GM18909 (cell line): ENCODE data around the gene MAZ.
"Not testable (repeated sequence)": the region's sequence is repeated elsewhere in the genome, so short reads cannot be mapped to it uniquely, and the experiment has no call there.

ENCODE experiments used
- ATAC-seq: cut with Tn5 transposase; IDR thresholded peaks from one replicate; pipeline ENCODE4 v1.9.1; 2021; ENCODE audit warnings: mild to moderate bottlenecking; ENCODE audit not compliant: unreplicated experiment, poor library complexity

The MAZ gene

DNA sequence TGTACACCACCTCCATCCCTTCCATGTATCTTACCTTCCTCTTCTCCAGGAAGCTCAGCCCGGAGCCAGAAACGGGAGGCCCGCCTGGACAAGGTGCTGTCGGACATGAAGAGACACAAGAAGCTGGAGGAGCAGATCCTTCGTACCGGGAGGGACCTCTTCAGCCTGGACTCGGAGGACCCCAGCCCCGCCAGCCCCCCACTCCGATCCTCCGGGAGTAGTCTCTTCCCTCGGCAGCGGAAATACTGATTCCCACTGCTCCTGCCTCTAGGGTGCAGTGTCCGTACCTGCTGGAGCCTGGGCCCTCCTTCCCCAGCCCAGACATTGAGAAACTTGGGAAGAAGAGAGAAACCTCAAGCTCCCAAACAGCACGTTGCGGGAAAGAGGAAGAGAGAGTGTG lies 13.2 kb downstream of the MAZ start:
- ATAC-seq, result no peak

DNA sequence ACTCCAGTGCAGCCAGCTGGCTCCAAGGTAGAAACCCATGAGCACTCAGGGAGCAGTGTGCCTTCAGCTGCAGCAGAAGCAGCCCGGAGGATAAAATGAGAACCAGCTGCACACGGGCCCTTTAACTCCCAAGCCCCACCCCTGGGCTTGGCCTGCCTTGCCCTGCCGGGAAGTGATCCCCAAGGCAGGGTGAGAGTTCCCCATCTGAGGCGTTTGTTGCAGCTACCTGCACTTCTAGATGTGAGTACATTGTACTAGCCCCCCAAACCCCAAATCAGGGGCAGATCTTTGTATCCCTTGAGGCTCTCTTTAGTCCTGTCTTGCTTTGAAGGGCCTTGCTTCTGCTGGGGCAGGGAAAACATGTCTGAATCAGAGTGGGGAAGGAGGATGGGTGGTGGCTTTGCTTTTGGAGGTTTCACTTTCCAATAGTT lies 14.0 kb downstream of the MAZ start, which contains the start of gene MVP:
Gene MVP (plus strand): TSS at position 192 of the 431 bp plus-strand sequence. CDS start 10,088 bp downstream, outside the sequence.
- ATAC-seq, result no peak

DNA sequence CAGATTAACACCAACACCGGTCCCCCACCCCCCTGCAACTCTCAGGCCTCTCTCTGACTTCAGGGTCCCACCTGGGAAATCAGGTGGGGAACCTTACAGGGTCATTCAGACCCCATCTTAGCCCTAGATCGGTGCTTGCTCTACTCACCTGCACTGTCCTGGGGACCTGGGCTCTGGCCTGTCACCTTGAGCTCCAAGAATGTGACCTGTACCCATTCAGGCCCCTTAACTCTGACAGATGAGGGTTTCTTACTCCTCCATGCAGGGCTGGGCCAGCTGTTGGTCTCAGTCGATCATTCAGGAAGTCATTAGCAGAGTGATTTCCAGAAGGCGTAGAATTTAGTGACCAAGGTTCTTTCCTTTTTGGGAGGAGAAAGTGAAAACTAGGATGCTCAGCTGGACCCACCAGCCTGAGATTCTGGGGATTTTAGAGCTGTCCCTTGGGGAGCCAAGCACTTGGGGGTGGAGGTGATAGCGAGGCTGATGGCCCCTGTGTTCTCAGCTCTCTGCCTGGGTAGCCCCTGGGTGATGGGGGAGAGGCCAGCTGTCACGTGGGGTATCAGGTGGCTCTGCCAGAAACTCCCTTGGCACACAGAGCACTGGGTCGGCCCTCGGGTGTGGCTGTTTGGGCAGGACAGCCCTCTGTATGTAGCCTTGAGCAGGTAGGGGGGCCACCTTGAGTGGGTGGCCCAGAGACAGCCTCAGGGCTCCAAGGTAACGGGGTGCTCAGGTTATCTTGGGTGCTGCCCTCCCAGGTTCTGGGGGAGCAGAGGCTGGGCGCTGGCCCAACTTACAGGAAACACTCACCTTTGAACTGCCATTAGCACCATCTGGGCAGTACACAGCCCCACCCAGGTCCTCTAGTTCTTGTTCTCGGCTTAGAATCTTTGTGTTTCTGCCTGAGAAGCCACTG lies 14.7 kb downstream of the MAZ start:
- ATAC-seq, result peak; percentile 42

DNA sequence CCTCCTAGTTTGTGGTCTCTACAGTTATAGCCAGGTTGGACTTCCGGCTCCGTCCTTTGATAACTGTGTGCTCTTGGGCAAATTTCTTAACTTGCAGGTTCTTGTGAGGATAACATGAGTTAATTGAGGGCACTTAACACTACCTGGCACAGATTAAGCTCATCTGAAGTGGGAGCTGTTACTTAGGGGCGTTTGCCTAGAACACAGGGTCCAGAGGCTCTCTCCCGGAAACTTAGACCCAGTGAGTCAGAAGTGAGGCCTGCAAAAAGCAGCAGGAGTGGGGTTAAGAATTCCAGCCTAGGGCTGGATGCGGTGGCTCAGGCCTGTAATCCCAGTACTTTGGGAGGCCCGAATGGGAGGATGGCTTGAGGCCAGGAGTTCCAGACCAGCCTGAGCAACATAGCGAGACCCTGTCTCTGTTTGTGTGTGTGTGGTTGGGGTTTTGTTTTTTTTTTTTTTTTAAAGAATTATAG lies 15.3 kb downstream of the MAZ start:
- no peak for ATAC-seq

DNA sequence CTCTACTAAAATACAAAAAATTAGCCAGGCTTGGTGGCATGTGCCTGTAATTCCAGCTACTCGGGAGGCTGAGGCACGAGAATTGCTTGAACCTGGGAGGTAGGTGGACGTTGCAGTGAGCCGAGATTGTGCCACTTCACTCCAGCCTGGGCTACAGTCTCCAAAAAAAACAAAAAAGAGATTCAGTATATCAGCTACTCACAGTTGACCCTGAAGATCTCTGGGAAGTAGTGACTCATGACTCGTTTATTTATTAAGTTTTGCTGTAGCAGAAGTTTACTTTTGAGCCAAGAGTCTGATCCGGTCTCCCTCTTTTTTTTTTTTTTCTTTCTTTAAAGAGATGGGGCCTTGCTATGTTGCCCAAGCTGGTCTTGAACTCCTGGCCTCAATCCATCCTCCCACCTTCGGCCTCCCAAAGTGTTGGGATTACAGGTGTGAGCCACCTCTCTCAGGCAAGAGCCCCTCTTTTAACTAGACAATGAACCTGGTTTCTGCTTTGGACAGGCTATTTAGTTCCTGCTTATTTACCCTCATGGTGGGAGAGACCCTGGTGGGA lies 18.3 kb downstream of the MAZ start:
- ATAC-seq, result no peak

DNA sequence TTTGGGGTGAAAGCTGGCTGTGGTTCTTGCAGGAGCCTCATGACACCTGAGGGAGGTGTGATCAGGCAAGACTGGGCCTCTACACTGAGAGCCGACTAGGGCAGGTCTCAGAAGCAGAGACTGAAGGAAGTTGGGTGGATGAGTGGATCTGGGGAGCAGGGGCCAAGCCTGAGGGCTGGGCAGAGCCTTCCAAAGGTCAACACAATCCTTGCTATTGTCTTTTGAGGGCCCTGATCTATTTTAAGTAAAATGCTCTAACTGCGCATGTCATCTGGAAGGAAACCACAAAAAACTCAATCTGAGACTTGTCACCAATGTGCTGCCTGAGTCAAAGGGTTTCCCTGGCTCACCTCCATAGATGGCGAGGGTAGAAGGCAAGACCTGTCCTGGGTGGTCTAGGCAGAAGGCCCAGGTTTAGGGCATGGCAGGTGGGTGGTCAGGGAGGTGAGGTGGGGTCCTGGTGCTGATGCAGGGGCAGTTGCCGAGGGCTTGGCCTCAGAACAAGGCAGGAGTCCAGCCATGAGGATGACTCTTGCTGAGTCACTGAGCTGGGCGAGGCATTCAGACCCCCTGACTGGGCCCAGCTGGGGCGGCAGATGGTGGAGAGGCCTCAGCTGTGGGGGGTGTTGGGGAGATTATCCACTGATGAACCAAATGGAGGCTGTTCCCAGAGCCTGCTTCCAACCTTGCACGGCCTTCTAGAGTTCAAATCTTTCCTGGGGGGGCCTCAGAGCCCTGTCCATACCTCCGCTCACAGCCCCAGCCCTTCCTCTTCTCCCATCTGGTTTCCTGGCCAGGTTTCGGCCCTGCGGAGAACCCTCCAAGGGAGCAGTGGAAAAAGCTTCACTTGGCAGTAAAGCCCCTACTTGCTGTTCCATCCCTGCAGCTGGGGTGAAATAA lies 19.1 kb downstream of the MAZ start:
- no peak for ATAC-seq

DNA sequence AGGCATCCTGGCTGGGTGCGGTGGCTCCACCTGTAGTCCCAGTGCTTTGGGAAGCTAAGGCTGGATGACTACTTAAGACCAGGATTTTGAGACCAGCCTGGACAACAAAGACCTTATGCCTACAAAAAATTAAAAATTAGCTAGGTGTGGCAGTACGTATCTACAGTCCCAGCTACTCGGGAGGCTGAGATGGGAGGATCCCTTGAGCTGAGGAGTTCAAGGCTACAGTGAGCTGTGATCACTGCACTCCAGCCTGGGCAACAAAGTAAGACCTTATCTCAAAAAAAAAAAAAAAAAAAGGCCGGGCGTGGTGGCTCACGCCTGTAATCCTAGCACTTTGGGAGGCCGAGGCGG lies 20.0 kb downstream of the MAZ start:
- ATAC-seq, result no peak

DNA sequence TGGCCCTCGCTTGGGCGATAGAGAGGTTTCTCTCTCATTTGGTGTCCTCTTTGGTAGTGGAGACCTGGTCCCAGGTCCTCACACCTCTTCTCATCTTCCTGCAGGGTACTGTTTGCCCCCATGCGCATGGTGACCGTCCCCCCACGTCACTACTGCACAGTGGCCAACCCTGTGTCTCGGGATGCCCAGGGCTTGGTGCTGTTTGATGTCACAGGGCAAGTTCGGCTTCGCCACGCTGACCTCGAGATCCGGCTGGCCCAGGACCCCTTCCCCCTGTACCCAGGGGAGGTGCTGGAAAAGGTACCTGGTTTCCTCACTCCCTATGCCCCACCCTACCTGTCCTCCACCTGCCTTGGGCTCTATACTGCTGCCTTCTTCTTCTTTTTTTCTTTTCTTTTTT lies 24.4 kb downstream of the MAZ start:
- no peak for ATAC-seq

DNA sequence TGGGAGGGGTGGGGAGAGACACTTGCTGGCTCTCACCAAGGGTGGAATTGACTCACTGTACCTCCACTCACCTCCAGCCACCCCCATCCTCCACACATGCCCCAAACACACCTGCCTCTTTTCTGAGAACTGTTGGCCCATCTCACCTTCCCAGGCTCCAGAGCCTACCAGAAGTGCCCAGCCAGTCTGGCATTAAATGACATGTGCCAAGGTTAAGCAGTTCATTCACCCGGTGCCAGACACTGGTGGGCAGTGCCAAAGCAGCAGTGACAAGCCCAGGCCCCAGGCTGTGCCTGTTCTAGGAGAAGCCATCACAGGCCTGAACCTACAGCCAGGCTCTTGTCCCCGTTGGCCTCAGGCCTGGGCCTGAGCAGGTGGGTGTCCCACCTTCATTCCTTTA lies 25.2 kb downstream of the MAZ start:
- no peak for ATAC-seq

DNA sequence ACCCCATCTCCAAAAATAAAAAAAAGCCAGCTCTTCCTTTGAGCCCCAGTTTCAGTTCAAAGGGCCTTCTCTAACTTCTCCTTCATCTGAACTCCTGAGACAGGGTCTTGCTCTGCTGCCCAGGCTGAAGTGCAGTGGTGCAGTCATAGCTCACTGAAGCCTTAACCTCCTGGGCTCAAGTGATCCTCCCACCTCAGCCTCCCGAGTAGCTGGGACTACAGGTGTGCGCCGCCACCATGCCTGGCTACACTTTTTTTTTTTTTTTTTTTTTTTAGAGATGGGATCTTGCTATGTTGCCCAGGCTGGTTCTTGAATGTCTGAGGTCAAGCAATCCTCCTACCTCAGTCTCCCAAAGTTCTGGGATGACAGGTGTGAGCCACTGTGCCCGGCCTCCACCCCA lies 26.9 kb downstream of the MAZ start:
- ATAC-seq, result not testable (repeated sequence)

DNA sequence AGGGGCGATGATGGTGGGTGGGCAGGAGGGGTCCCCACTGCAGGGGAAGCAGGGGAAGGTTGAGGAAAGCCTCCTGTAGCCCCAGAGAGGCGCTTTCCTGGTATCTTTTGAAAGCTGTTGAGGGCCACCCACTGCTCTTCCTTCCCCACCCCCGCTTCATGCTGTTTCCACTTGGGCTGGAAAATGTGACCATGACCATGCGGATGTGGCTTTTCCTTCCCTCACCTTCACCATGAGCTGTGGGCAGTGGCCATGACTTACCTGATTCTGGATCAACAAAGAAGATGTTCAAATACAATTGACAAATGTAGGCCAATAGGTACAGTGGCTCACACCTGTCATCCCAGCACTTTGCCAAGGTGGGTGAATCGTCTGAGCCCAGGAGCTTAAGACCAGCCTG lies 27.8 kb downstream of the MAZ start:
- no peak for ATAC-seq

DNA sequence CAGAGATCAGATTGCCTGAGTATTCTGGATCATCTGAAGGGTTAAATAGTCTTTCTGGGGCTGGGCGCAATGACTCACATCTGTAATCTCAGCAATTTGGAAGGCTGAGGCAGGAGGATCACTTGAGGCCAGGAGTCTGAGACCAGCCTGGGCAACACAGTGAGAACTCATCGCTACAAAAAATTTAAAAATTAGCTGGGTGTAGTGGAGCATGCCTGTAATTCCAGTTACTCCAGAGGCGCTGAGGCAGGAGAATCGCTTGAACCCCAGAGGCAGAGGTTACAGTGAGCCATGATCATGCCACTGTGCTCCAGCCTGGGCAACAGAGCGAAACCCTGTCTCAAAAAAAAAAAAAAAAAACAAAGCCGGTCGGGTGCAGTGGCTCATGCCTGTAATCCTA lies 29.6 kb downstream of the MAZ start:
- no peak for ATAC-seq

DNA sequence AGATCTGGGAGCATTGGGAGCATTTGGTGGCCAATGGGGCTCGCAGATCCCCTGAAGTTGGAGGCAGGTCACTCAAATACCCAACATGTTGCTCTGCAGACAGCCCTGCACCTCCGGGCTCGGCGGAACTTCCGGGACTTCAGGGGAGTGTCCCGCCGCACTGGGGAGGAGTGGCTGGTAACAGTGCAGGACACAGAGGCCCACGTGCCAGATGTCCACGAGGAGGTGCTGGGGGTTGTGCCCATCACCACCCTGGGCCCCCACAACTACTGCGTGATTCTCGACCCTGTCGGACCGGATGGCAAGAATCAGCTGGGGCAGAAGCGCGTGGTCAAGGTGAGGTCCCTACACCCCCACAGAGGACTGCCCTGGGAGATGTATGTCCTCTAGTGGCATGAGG lies 30.3 kb downstream of the MAZ start:
- no peak for ATAC-seq

DNA sequence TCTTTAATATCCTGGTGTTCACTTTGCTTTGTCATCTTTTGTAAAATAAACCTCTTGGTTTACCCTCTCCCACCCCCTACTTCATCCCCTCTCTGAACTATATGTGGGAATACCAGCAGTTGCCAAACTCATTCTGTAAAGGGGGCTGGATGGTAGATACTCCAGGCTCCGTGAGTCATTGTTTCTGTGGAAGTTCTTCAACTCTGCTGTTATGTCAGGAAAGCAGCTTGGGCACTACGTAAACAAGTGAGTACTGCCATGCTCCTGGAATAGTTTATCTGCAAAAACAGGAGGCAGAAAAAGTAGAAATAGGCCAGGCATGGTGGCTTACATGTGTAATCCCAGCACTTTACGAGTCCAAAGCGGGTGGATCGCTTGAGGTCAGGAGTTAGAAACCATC lies 31.5 kb downstream of the MAZ start:
- no peak for ATAC-seq

DNA sequence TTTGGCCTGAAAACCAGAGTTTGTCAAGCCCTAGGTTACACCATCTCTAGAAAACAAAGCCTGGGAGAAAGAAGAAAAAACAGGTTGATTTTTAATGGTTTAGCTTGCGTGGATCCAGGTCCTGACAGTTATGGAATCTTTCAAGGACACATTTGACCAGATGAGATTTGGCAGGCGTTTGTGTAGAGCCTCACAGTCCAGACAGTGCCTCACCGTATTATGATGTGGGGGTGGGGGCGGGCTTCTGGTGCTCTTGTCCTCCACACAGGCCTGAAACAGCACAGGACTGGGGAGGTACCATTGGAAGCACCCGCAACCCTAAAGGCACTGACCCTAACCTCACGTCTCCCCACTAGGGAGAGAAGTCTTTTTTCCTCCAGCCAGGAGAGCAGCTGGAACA lies 33.5 kb downstream of the MAZ start:
- ATAC-seq, result no peak

DNA sequence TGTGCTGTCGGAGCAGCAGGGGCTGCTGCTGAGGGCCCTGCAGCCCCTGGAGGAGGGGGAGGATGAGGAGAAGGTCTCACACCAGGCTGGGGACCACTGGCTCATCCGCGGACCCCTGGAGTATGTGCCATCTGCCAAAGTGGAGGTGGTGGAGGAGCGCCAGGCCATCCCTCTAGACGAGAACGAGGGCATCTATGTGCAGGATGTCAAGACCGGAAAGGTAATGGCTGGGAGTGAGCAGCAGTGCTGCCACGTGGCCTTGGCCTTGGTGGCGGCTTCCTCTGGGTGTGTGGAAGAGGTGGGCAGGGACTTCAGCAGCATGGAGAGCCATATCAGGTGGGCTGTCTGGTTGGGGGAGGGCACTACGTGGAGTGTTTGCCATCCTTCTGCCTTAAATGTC lies 33.9 kb downstream of the MAZ start:
- ATAC-seq, result no peak

DNA sequence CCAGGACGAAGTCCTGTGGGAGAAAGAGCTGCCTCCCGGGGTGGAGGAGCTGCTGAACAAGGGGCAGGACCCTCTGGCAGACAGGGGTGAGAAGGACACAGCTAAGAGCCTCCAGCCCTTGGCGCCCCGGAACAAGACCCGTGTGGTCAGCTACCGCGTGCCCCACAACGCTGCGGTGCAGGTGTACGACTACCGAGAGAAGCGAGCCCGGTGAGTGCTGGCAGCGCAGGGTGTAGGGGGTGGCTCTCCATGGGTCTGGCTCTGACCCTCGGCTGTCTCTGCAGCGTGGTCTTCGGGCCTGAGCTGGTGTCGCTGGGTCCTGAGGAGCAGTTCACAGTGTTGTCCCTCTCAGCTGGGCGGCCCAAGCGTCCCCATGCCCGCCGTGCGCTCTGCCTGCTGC lies 35.3 kb downstream of the MAZ start:
- ATAC-seq, result no peak

DNA sequence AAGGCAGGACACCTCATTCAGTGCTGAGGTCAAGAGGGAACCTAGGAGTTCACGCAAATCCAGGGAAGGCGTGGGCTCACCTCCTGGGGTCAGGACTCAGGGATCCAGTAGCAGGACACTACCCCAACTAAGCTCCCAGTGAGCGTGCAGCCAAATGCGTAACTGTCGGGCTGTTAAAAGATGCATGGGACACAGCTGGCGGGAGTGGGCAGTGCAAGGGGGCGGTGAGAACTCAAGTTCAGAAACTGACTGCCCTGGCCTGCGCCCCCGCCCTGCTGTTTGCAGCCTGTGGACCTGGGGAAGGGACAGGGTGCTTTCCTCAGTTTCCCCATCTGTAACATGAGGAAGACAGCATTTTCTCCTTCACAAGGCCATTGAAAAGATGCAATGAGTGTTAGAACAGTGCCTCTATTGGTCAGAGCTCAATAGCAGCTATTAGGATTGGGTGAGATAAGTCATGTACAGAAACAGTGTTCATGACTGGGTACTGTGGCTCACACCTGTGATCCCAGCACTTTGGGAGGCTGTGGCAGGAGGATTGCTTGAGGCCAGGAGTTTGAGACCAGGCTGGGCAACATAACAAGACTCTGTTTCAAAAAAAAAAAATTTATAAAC lies 36.5 kb downstream of the MAZ start:
- no peak for ATAC-seq

DNA sequence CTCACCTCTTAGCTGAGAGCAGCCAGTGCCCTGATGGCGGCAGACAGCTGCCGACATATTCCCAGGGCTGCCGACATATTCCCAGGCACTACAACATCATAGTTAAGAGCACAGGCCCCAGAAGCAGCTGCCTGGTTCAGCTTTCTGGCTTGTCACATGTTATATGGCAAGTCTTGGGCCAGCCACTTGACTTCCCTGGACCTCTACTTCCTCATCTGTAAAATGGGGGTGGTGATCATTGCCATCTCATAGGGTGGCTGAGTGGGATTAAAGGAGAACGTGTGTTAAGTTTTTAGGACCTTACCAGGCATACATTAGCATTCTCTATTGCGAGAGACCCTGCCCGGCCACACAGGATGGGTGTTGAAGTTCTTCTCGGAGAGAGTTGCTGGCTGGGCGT lies 37.6 kb downstream of the MAZ start:
- ATAC-seq, result no peak

DNA sequence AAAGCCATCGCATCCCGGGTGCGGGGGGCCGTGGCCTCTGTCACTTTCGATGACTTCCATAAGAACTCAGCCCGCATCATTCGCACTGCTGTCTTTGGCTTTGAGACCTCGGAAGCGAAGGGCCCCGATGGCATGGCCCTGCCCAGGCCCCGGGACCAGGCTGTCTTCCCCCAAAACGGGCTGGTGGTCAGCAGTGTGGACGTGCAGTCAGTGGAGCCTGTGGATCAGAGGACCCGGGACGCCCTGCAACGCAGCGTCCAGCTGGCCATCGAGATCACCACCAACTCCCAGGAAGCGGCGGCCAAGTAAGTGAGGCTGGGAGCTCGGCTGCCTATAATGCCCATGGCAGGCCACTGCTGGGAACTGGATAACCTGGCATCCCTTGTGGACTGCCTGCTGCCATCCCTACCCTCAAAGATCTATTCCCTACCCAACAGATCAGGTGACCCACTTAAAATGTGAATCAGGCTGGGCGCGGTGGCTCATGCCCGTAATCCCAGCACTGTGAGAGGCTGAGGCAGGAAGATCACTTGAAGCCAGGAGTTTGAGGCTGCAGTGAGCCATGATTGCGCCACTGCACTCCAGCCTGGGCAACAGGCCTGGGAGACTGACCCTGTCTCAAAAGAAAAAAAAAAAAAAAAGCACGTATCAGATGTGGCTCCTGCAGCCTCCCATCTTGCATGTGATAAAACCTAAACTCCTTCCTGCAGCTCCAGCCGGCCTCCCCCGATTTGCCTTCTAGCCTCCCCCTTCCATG lies 38.4 kb downstream of the MAZ start:
- no peak for ATAC-seq
